ENCODE results near the gene RORC. TPM values are rescaled to one million over a fixed set of nuclear protein-coding genes. Genes with fewer than 3 reads are reported as not detected.

RORC gene
- total RNA-seq, 1 donor from 2014 or later: not detected

DNA sequence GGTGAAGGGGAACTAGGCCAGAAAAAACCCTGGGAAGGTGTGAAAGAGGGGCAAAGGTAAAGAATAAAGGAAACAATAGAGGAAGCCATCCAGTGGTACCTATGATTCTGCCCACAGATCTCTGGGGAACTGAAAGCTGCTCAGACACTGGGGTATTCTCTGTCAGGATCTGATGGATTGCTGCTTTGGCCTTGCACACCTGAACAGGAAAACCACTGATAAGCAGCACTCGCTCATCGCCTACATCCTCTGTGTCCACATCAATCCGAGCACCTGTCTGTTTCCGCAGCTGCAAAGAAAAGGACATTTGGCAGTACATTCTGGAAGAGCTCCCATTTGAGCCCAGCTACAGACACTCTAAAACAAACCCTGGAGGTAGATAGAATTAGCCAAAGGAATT is 51.8 kb downstream of the RORC start:
- no peaks in the 10 kb centered on the region for H3K4me1 Mint-ChIP-seq (ENCODE audit: low read depth)
- H3K27ac Mint-ChIP-seq: no peak overlapping the region
- H3K4me3 Mint-ChIP-seq (ENCODE audit: low read depth): no peak overlapping the region
- H3K27me3 Mint-ChIP-seq: no peaks in the 10 kb centered on the region
- no peak for DNase-seq (ENCODE audit: low spot score, unreplicated experiment)
- TF ChIP-seq CTCF (IDR thresholded peaks at IDR 0.05; ENCODE audit: unreplicated experiment): no peak
- peaks cover 21% of the 10 kb centered on the region for H3K36me3 Mint-ChIP-seq (ENCODE audit: insufficient read depth)
- H3K9me3 Mint-ChIP-seq (ENCODE audit: low read depth): no peaks in the 10 kb centered on the region

DNA sequence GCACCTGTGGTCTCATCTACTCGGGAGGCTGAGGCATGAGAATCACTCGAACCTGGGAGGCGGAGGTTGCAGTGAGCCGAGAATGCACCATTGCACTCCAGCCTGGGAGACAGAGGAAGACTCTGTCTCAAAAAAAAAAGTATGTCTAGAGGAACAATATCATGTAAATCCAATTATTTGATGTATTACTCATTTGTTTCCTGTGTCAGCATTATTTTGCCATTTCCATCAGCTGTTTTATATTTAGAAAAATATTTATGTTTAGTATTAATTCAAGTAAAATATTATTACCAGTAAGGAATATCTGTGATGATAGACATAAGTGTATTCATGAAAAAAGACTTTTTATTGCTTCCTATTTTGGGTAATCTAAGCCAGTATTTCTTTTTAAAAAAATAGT is 54.3 kb downstream of the RORC start:
- Mint-ChIP-seq H3K27me3 (no peaks in the 10 kb centered on the region), H3K36me3 (ENCODE audit: insufficient read depth) (peaks cover 23% of the 10 kb centered on the region), H3K4me3 (ENCODE audit: low read depth) (no peak overlapping the region), H3K4me1 (ENCODE audit: low read depth) (no peaks in the 10 kb centered on the region), H3K9me3 (ENCODE audit: low read depth) (no peaks in the 10 kb centered on the region), H3K27ac (no peak overlapping the region)
- DNase-seq (ENCODE audit: low spot score, unreplicated experiment): no peak
- no peak for TF ChIP-seq CTCF (IDR thresholded peaks at IDR 0.05; ENCODE audit: unreplicated experiment)

DNA sequence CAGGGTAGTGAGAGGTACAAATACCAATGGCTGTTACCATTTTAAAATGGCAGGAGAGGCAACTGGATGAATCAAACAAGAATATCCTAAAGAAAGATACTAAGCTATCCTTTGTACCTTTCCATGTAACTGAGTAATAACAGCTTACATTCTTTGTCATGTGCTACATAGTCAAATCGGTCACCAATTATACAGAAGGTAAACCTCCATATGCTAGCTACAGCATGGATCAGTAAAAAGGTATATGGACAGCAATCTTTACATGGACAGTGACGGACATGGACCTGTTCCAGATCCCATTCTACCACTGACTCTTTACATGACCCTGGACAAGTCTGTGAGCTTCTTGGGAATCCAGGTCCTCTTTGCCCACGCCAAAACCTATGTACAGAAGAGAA is 54.9 kb downstream of the RORC start:
- no peak for DNase-seq (ENCODE audit: low spot score, unreplicated experiment)
- H3K36me3 Mint-ChIP-seq (ENCODE audit: insufficient read depth): peaks cover 23% of the 10 kb centered on the region
- no peaks in the 10 kb centered on the region for H3K9me3 Mint-ChIP-seq (ENCODE audit: low read depth)
- TF ChIP-seq CTCF (IDR thresholded peaks at IDR 0.05; ENCODE audit: unreplicated experiment): no peak
- H3K27ac Mint-ChIP-seq: no peak overlapping the region
- H3K27me3 Mint-ChIP-seq: no peaks in the 10 kb centered on the region
- H3K4me1 Mint-ChIP-seq (ENCODE audit: low read depth): no peaks in the 10 kb centered on the region
- H3K4me3 Mint-ChIP-seq (ENCODE audit: low read depth): no peak overlapping the region

DNA sequence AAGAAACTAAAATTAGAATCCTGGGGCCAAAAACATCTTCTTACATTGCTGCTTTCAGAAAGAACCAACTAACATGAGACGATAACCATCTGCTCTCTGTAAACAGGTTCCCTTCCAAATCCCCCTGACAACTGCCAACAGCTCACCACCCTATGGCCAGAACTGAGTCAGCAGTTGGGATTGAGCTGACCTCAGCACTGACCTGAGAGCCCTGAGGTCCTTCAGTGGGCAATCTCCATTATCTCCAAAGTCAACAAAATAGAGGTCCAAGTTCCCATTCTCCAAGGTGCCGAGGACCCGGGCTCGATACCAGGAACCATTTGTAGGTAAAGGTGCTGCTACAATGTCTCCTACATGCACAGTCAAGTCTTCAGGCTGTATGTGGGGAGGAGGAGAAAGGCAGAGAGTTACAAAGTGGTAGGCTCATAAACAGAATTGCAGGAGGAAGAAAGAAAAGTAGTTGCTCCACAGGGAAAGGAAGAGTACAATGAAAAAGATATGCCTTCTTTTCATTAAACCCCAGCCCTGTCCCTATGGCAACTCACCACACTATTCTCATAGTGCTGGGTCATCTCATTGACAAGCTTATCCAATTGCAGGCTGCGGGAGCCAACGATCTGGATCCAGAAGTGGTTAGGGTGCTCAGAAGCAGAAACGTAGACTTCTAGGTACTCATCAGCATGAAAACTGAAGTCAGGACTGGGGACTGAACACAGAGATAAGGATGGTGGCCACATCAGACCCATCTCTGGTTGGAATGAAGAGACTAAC is 55.5 kb downstream of the RORC start:
- H3K4me3 Mint-ChIP-seq (ENCODE audit: low read depth): no peak overlapping the region
- TF ChIP-seq CTCF (IDR thresholded peaks at IDR 0.05; ENCODE audit: unreplicated experiment): no peak
- peaks cover 23% of the 10 kb centered on the region for H3K36me3 Mint-ChIP-seq (ENCODE audit: insufficient read depth)

DNA sequence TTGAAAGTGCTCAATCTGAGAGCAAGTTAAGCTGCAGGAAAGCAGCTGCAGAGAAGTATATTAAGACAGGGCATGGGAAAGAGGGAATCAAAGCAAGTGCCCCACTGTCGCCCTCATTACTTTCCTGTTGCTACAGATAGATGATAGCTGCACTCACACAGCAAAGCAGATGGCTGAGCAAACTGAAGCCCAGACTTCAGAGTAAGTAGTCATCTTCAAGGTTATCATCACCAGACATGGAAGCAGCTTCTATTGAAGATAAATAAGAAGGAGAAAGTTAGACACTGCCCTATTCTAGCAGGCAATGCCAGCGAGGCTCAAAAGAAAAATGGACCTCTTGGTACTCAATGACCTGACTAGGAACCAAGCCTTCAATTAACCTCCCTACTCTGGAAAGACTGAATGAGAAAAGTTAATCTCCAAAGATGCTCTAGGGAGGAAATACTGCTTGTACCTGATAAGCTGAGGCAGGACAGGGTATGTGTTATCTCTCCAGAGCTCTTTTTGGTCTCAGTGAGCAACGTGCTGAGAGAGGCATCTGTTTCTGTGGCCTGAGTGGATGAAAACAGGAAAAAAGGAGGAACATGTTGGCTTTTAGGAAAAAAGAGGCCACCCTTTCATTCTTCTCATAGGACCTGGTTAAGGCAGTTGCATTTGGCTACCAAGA is 57.2 kb downstream of the RORC start:
- Mint-ChIP-seq H3K4me1 (ENCODE audit: low read depth) (no peaks in the 10 kb centered on the region), H3K36me3 (ENCODE audit: insufficient read depth) (peaks cover 25% of the 10 kb centered on the region), H3K27ac (no peak overlapping the region), H3K27me3 (no peaks in the 10 kb centered on the region), H3K9me3 (ENCODE audit: low read depth) (no peaks in the 10 kb centered on the region), H3K4me3 (ENCODE audit: low read depth) (no peak overlapping the region)
- no peak for TF ChIP-seq CTCF (IDR thresholded peaks at IDR 0.05; ENCODE audit: unreplicated experiment)
- no peak for DNase-seq (ENCODE audit: low spot score, unreplicated experiment)

More for the DNA sequence above, 55.5 kb downstream of the RORC start:
- DNase-seq (ENCODE audit: low spot score, unreplicated experiment): no peak
- H3K4me1 Mint-ChIP-seq (ENCODE audit: low read depth): no peaks in the 10 kb centered on the region
- H3K9me3 Mint-ChIP-seq (ENCODE audit: low read depth): no peaks in the 10 kb centered on the region
- no peaks in the 10 kb centered on the region for H3K27me3 Mint-ChIP-seq
- peak overlapping the region; percentile 56 for H3K27ac Mint-ChIP-seq
